ENCODE results near the gene CRYZL1.

- TF ChIP-seq EZH2phosphoT487 (IDR thresholded peaks at IDR 0.05; ENCODE audit: insufficient read depth, low read depth), result no peak
- TF ChIP-seq EZH2 (IDR thresholded peaks at IDR 0.05; ENCODE audit: insufficient read depth, poor library complexity, severe bottlenecking), result no peak
Observed at GRCh38 chr21:33641352-33642026, at the start of gene CRYZL1.
